Activated T-cell treated with anti-CD3 and anti-CD28 coated beads for 24 hours (primary cell): ENCODE results near the gene TSPAN16.

Experiments
- DNase-seq: peaks from one replicate; pipeline ENCODE4 v3.0.0-alpha.2; 2020; ENCODE audit warnings: low read depth

Gene TSPAN16

GRCh38 chr19:11268783-11269267 lies 27.1 kb upstream of the TSPAN16 start:
- no peak for DNase-seq

GRCh38 chr19:11269408-11269807 lies 26.6 kb upstream of the TSPAN16 start:
- no peak for DNase-seq

GRCh38 chr19:11273296-11273695 lies 22.7 kb upstream of the TSPAN16 start:
- no peak for DNase-seq

- no peak for DNase-seq
Observed at GRCh38 chr19:11273989-11274388, 22.0 kb upstream of the TSPAN16 start.

GRCh38 chr19:11274533-11275086 lies 21.4 kb upstream of the TSPAN16 start:
- no peak for DNase-seq

GRCh38 chr19:11278670-11279069 lies 17.3 kb upstream of the TSPAN16 start:
- no peak for DNase-seq

GRCh38 chr19:11279505-11280236 lies 16.3 kb upstream of the TSPAN16 start:
- DNase-seq = no peak

- DNase-seq = no peak
Observed at GRCh38 chr19:11281356-11282049, 14.5 kb upstream of the TSPAN16 start.

- no peak for DNase-seq
Observed at GRCh38 chr19:11284515-11284914, 11.4 kb upstream of the TSPAN16 start.

- no peak for DNase-seq
Observed at GRCh38 chr19:11286312-11286974, 9.5 kb upstream of the TSPAN16 start.

- no peak for DNase-seq
Observed at GRCh38 chr19:11288349-11288748, 7.6 kb upstream of the TSPAN16 start.

- no peak for DNase-seq
Observed at GRCh38 chr19:11290256-11290655, 5.7 kb upstream of the TSPAN16 start.

GRCh38 chr19:11291415-11291814 lies 4.5 kb upstream of the TSPAN16 start:
- no peak for DNase-seq

- no peak for DNase-seq
Observed at GRCh38 chr19:11291991-11292390, 4.0 kb upstream of the TSPAN16 start.

GRCh38 chr19:11293433-11294389 lies 2.2 kb upstream of the TSPAN16 start:
- peak; percentile 81 for DNase-seq

GRCh38 chr19:11295180-11295579 lies 780 bp upstream of the TSPAN16 start:
- DNase-seq = no peak

- no peak for DNase-seq
Observed at GRCh38 chr19:11296264-11296663, 304 bp downstream of the TSPAN16 start.

- DNase-seq = no peak
Observed at GRCh38 chr19:11299946-11300810, 4.2 kb downstream of the TSPAN16 start.

GRCh38 chr19:11300811-11301120 lies 4.8 kb downstream of the TSPAN16 start:
- DNase-seq = no peak

GRCh38 chr19:11304936-11305335 lies 9.0 kb downstream of the TSPAN16 start:
- DNase-seq = no peak

GRCh38 chr19:11306337-11306736 lies 10.4 kb downstream of the TSPAN16 start:
- no peak for DNase-seq
